Stimulated activated CD8-positive, alpha-beta memory T cell treated with anti-CD3 and anti-CD28 coated beads, Interleukin-4, amount 100 ng/mL, for 48 hours (primary cell): ENCODE results near the gene TRIM15.
"Not testable (repeated sequence)": the region's sequence is repeated elsewhere in the genome, so short reads cannot be mapped to it uniquely, and the experiment has no call there.

Source experiments
- DNase-seq: peaks from one replicate; pipeline ENCODE4 v3.0.0-alpha.2; 2020

Gene TRIM15

GRCh38 chr6:30163918-30164654 lies 740 bp downstream of the TRIM15 start:
- DNase-seq: no peak

GRCh38 chr6:30164714-30165113 lies 1.4 kb downstream of the TRIM15 start:
- no peak for DNase-seq

- DNase-seq: not testable (repeated sequence)
Observed at GRCh38 chr6:30165238-30165637, 1.9 kb downstream of the TRIM15 start.

- DNase-seq: peak; percentile 45
Observed at GRCh38 chr6:30167101-30167500, 3.8 kb downstream of the TRIM15 start.

GRCh38 chr6:30168741-30169140 lies 5.4 kb downstream of the TRIM15 start:
- DNase-seq: no peak

- DNase-seq: no peak
Observed at GRCh38 chr6:30169658-30170614, 6.6 kb downstream of the TRIM15 start.

- DNase-seq: no peak
Observed at GRCh38 chr6:30171677-30172471, 8.5 kb downstream of the TRIM15 start.

- no peak for DNase-seq
Observed at GRCh38 chr6:30172681-30173080, 9.3 kb downstream of the TRIM15 start.

- no peak for DNase-seq
Observed at GRCh38 chr6:30175765-30176164, 12.4 kb downstream of the TRIM15 start.

GRCh38 chr6:30178837-30179236 lies 15.5 kb downstream of the TRIM15 start:
- no peak for DNase-seq

GRCh38 chr6:30180145-30180544 lies 16.8 kb downstream of the TRIM15 start:
- no peak for DNase-seq

GRCh38 chr6:30184417-30185031 lies 21.2 kb downstream of the TRIM15 start:
- DNase-seq: no peak

GRCh38 chr6:30185846-30186484 lies 22.6 kb downstream of the TRIM15 start:
- no peak for DNase-seq

- DNase-seq: no peak
Observed at GRCh38 chr6:30188541-30188940, 25.2 kb downstream of the TRIM15 start.

GRCh38 chr6:30192076-30192475 lies 28.7 kb downstream of the TRIM15 start:
- DNase-seq: no peak

GRCh38 chr6:30194797-30195690 lies 31.7 kb downstream of the TRIM15 start:
- no peak for DNase-seq

- DNase-seq: no peak
Observed at GRCh38 chr6:30195951-30196350, 32.6 kb downstream of the TRIM15 start.

GRCh38 chr6:30196376-30196775 lies 33.0 kb downstream of the TRIM15 start:
- no peak for DNase-seq

GRCh38 chr6:30198166-30199084 lies 35.1 kb downstream of the TRIM15 start:
- DNase-seq: no peak
